ENCODE data around the gene GRM7.

DNA sequence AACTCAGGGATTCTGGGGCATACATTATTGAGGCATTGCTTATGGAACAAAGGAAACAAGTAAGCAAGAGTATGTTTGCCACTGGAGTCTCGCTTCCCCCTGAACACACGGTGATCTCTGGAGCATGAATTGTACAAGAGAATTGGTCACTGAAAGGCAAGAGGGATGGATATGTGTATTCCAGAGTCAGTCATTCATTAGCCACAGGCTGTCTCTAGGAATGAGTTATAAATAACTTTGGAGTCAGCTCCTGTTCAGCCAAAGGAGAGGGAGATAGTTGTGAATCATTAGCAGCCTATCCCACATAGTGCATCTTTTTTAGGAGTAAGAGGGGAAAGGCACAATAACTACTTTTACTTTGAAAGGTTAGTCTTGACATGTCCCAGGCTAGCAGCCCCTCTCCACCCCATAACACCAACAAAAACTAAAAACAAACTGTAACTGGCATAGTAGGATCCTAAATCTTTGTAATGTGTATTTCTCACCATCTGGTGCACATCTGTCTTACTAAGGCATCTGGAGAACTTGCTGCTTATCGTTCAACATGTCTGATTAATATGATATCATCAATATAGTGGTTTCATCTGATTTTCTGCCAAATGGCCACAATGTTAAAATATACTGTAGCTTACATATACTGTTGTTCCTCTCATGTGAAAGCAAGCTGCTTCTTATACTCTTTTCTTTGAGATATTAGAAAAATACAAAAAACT lies 462.2 kb downstream of the GRM7 start:
- TF ChIP-seq, protein P1, sequence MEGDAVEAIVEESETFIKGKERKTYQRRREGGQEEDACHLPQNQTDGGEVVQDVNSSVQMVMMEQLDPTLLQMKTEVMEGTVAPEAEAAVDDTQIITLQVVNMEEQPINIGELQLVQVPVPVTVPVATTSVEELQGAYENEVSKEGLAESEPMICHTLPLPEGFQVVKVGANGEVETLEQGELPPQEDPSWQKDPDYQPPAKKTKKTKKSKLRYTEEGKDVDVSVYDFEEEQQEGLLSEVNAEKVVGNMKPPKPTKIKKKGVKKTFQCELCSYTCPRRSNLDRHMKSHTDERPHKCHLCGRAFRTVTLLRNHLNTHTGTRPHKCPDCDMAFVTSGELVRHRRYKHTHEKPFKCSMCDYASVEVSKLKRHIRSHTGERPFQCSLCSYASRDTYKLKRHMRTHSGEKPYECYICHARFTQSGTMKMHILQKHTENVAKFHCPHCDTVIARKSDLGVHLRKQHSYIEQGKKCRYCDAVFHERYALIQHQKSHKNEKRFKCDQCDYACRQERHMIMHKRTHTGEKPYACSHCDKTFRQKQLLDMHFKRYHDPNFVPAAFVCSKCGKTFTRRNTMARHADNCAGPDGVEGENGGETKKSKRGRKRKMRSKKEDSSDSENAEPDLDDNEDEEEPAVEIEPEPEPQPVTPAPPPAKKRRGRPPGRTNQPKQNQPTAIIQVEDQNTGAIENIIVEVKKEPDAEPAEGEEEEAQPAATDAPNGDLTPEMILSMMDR (IDR thresholded peaks at IDR 0.05; ENCODE audit: poor library complexity) = no peak
- TF ChIP-seq EZH2 (IDR thresholded peaks at IDR 0.05; ENCODE audit: borderline replicate concordance) (no peak), EZH2phosphoT487 (IDR thresholded peaks at IDR 0.05; ENCODE audit: low read depth, severe bottlenecking, unreplicated experiment) (no peak)
